ENCODE data around the gene GIT1. TPM values are rescaled to one million over a fixed set of nuclear protein-coding genes. Genes with fewer than 3 reads are reported as not detected.

GIT1 gene
- total and polyA plus RNA-seq, 2 of the 13 experiments (the other 11 are each of a cell fraction or from before 2014, with no cell fraction given), result 14.2 to 30.8 TPM

DNA sequence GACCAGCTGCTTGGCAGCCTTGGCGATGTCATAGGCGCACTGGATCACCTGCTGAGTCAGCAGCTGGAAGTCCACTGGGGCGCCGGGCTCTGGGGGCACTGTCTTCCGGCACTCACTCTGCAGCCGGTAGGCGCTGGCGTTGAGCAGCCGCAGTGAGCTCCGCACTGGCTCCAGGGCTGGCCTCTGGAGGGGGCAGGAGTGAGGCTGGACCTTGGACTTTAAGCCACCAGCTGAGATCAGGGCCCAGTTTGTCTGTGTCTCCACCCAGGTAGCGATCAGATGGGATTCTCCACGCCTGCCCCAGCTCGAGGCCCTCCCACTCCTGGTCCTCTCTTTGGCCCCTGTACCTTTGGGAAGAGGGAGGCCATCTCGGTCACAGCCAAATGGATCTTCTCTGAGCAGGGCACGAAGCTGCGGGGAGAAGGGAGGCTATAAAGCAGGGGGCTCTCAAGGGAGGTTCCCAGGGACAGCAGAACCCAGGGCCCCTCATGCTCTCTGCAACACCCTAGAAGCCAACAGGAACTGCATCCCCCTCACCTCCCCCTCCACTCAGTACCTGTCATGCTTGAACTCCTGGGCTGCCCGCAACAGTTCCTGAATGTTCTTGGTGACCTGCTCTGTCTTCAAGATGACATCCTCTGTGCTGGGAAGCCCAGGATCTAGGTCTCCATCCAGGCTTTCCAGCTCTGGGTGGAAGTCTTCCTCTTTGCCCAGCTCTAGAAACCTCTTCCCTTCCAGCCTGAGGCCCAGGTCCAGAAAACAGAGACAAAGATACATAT lies 14.5 kb downstream of the GIT1 start (continued):
- TF ChIP-seq, protein P1, sequence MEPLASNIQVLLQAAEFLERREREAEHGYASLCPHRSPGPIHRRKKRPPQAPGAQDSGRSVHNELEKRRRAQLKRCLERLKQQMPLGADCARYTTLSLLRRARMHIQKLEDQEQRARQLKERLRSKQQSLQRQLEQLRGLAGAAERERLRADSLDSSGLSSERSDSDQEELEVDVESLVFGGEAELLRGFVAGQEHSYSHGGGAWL (CRISPR knock-in tag; IDR thresholded peaks at IDR 0.05), result no peak
- TF ChIP-seq ZNF569 (CRISPR knock-in tag; IDR thresholded peaks at IDR 0.05; ENCODE audit: borderline replicate concordance), result no peak
- TF ChIP-seq ZFP36L2 (CRISPR knock-in tag; IDR thresholded peaks at IDR 0.05), result no peak
- TF ChIP-seq ZBTB20 (CRISPR knock-in tag; IDR thresholded peaks at IDR 0.05; ENCODE audit: borderline replicate concordance, low read depth), result 0 out of 2 replicates have a peak, but pooled peaks have one; percentile 51
- TF ChIP-seq ZIK1 (CRISPR knock-in tag; IDR thresholded peaks at IDR 0.05; ENCODE audit: borderline replicate concordance, low read depth), result 0 out of 2 replicates have a peak, but pooled peaks have one; percentile 34
- no peak for TF ChIP-seq NFYB (CRISPR knock-in tag; IDR thresholded peaks at IDR 0.05)
- peak; percentile 99 to 100 for TF ChIP-seq MAFK (conservative IDR thresholded peaks at IDR 0.05 in 1 of 2, IDR thresholded peaks at IDR 0.05 in 1 of 2; ENCODE audit: low read length in 2 of 2)
- TF ChIP-seq, protein P2, sequence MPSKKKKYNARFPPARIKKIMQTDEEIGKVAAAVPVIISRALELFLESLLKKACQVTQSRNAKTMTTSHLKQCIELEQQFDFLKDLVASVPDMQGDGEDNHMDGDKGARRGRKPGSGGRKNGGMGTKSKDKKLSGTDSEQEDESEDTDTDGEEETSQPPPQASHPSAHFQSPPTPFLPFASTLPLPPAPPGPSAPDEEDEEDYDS (CRISPR knock-in tag; IDR thresholded peaks at IDR 0.05), result peak; percentile 52; the same call in 1 of the 2 replicates
- TF ChIP-seq NR2F2 (IDR thresholded peaks at IDR 0.05; ENCODE audit: borderline replicate concordance, low read depth), result no peak
- no peak for TF ChIP-seq ZNF75D (CRISPR knock-in tag; IDR thresholded peaks at IDR 0.05; ENCODE audit: borderline replicate concordance)
- TF ChIP-seq, protein P3, sequence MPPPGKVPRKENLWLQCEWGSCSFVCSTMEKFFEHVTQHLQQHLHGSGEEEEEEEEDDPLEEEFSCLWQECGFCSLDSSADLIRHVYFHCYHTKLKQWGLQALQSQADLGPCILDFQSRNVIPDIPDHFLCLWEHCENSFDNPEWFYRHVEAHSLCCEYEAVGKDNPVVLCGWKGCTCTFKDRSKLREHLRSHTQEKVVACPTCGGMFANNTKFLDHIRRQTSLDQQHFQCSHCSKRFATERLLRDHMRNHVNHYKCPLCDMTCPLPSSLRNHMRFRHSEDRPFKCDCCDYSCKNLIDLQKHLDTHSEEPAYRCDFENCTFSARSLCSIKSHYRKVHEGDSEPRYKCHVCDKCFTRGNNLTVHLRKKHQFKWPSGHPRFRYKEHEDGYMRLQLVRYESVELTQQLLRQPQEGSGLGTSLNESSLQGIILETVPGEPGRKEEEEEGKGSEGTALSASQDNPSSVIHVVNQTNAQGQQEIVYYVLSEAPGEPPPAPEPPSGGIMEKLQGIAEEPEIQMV (CRISPR knock-in tag; IDR thresholded peaks at IDR 0.05; ENCODE audit: low read depth), result peak; percentile 55; the same call in 1 of the 2 replicates
- no peak for TF ChIP-seq DR1 (CRISPR knock-in tag; IDR thresholded peaks at IDR 0.05)
- TF ChIP-seq EP300 (IDR thresholded peaks at IDR 0.05; ENCODE audit: low read depth in 2 of 2, low read length in 2 of 2), result peak; percentile 46 to 62; a peak in 2 of 4 replicates
- TF ChIP-seq EP300 (CRISPR knock-in tag; IDR thresholded peaks at IDR 0.05; ENCODE audit: borderline replicate concordance), result peak; percentile 62
- TF ChIP-seq, protein P4, sequence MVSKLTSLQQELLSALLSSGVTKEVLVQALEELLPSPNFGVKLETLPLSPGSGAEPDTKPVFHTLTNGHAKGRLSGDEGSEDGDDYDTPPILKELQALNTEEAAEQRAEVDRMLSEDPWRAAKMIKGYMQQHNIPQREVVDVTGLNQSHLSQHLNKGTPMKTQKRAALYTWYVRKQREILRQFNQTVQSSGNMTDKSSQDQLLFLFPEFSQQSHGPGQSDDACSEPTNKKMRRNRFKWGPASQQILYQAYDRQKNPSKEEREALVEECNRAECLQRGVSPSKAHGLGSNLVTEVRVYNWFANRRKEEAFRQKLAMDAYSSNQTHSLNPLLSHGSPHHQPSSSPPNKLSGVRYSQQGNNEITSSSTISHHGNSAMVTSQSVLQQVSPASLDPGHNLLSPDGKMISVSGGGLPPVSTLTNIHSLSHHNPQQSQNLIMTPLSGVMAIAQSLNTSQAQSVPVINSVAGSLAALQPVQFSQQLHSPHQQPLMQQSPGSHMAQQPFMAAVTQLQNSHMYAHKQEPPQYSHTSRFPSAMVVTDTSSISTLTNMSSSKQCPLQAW (CRISPR knock-in tag; IDR thresholded peaks at IDR 0.05), result peak; percentile 77
- TF ChIP-seq, protein P5, sequence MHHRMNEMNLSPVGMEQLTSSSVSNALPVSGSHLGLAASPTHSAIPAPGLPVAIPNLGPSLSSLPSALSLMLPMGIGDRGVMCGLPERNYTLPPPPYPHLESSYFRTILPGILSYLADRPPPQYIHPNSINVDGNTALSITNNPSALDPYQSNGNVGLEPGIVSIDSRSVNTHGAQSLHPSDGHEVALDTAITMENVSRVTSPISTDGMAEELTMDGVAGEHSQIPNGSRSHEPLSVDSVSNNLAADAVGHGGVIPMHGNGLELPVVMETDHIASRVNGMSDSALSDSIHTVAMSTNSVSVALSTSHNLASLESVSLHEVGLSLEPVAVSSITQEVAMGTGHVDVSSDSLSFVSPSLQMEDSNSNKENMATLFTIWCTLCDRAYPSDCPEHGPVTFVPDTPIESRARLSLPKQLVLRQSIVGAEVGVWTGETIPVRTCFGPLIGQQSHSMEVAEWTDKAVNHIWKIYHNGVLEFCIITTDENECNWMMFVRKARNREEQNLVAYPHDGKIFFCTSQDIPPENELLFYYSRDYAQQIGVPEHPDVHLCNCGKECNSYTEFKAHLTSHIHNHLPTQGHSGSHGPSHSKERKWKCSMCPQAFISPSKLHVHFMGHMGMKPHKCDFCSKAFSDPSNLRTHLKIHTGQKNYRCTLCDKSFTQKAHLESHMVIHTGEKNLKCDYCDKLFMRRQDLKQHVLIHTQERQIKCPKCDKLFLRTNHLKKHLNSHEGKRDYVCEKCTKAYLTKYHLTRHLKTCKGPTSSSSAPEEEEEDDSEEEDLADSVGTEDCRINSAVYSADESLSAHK (CRISPR knock-in tag; IDR thresholded peaks at IDR 0.05; ENCODE audit: borderline replicate concordance), result no peak
- peak; percentile 67 for TF ChIP-seq SP5 (CRISPR knock-in tag; IDR thresholded peaks at IDR 0.05; ENCODE audit: borderline replicate concordance, low read depth)
- TF ChIP-seq, protein P6, sequence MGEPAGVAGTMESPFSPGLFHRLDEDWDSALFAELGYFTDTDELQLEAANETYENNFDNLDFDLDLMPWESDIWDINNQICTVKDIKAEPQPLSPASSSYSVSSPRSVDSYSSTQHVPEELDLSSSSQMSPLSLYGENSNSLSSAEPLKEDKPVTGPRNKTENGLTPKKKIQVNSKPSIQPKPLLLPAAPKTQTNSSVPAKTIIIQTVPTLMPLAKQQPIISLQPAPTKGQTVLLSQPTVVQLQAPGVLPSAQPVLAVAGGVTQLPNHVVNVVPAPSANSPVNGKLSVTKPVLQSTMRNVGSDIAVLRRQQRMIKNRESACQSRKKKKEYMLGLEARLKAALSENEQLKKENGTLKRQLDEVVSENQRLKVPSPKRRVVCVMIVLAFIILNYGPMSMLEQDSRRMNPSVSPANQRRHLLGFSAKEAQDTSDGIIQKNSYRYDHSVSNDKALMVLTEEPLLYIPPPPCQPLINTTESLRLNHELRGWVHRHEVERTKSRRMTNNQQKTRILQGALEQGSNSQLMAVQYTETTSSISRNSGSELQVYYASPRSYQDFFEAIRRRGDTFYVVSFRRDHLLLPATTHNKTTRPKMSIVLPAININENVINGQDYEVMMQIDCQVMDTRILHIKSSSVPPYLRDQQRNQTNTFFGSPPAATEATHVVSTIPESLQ (CRISPR knock-in tag; conservative IDR thresholded peaks at IDR 0.05), result no peak
- no peak for TF ChIP-seq LCORL (IDR thresholded peaks at IDR 0.05)
- peak; percentile 91 for TF ChIP-seq LCORL (CRISPR knock-in tag; IDR thresholded peaks at IDR 0.05)
